ENCODE data around the gene SFXN5. TPM values are rescaled to one million over a fixed set of nuclear protein-coding genes. Genes with fewer than 3 reads are reported as not detected.

Gene SFXN5
- total RNA-seq, 1 experiment from 2014 or later, result 31.3 TPM

GRCh38 chr2:72968286-72968685 lies 103.2 kb downstream of the SFXN5 start:
- no TSS peak for BruUV-seq (replicated peaks)
- DNase-seq, result no peak
- Mint-ChIP-seq H3K27ac (ENCODE audit: unreplicated experiment) (no peak overlapping the region), H3K4me1 (ENCODE audit: low read depth, unreplicated experiment) (no peaks in the 10 kb centered on the region), H3K27me3 (ENCODE audit: insufficient read depth, unreplicated experiment) (no peaks in the 10 kb centered on the region), H3K9me3 (ENCODE audit: unreplicated experiment) (no peaks in the 10 kb centered on the region), H3K36me3 (ENCODE audit: insufficient read depth, unreplicated experiment) (no peaks in the 10 kb centered on the region), H3K4me3 (ENCODE audit: unreplicated experiment) (no peak overlapping the region)
- H3K27me3 ChIP-seq (replicated peaks; ENCODE audit: control insufficient read depth, insufficient read depth, low read length), result no peaks in the 10 kb centered on the region
- TF ChIP-seq, protein P1, sequence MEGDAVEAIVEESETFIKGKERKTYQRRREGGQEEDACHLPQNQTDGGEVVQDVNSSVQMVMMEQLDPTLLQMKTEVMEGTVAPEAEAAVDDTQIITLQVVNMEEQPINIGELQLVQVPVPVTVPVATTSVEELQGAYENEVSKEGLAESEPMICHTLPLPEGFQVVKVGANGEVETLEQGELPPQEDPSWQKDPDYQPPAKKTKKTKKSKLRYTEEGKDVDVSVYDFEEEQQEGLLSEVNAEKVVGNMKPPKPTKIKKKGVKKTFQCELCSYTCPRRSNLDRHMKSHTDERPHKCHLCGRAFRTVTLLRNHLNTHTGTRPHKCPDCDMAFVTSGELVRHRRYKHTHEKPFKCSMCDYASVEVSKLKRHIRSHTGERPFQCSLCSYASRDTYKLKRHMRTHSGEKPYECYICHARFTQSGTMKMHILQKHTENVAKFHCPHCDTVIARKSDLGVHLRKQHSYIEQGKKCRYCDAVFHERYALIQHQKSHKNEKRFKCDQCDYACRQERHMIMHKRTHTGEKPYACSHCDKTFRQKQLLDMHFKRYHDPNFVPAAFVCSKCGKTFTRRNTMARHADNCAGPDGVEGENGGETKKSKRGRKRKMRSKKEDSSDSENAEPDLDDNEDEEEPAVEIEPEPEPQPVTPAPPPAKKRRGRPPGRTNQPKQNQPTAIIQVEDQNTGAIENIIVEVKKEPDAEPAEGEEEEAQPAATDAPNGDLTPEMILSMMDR (IDR thresholded peaks at IDR 0.05; ENCODE audit: insufficient read depth in 1 of 2, low read depth in 1 of 2, low read length in 1 of 2, severe bottlenecking in 1 of 2, unreplicated experiment in 1 of 2), result no peak
- H3K9me3 ChIP-seq, result no peaks in the 10 kb centered on the region
- no peaks in the 10 kb centered on the region for H3K36me3 ChIP-seq (ENCODE audit: control insufficient read depth, insufficient read depth, low read length)
- POLR2A ChIA-PET, result no interaction called here
- no peak overlapping the region for H3K4me3 ChIP-seq (ENCODE audit: low read depth, low read length)
- CTCF ChIA-PET, result no interaction called here
- no peaks in the 10 kb centered on the region for H3K4me1 ChIP-seq
- intact Hi-C loops (cut with micrococcal nuclease; ENCODE audit: unreplicated experiment), result no loop called here

GRCh38 chr2:72965770-72966450 lies 105.6 kb downstream of the SFXN5 start:
- H3K27me3 ChIP-seq (replicated peaks; ENCODE audit: control insufficient read depth, insufficient read depth, low read length), result no peaks in the 10 kb centered on the region
- no peaks in the 10 kb centered on the region for H3K4me1 Mint-ChIP-seq (ENCODE audit: low read depth, unreplicated experiment)
- H3K4me3 ChIP-seq (ENCODE audit: low read depth, low read length), result no peak overlapping the region
- POLR2A ChIA-PET, result no interaction called here
- no peaks in the 10 kb centered on the region for H3K36me3 Mint-ChIP-seq (ENCODE audit: insufficient read depth, unreplicated experiment)
- no TSS peak for BruUV-seq (replicated peaks)
- no peak overlapping the region for H3K27ac Mint-ChIP-seq (ENCODE audit: unreplicated experiment)
- H3K9me3 Mint-ChIP-seq (ENCODE audit: unreplicated experiment), result no peaks in the 10 kb centered on the region
- CTCF ChIA-PET, result interaction anchor here (1.3 kb wide), 1 partner anchor 73 kb away, joined by 5 read pairs; no protein-coding TSS in a partner anchor
- no peak overlapping the region for H3K4me3 Mint-ChIP-seq (ENCODE audit: unreplicated experiment)
- H3K9me3 ChIP-seq, result no peaks in the 10 kb centered on the region
- DNase-seq, result no peak
- TF ChIP-seq, protein P1 (IDR thresholded peaks at IDR 0.05; ENCODE audit: insufficient read depth in 1 of 2, low read depth in 1 of 2, low read length in 1 of 2, severe bottlenecking in 1 of 2, unreplicated experiment in 1 of 2), result no peak
- no peaks in the 10 kb centered on the region for H3K4me1 ChIP-seq
- H3K36me3 ChIP-seq (ENCODE audit: control insufficient read depth, insufficient read depth, low read length), result no peaks in the 10 kb centered on the region
- H3K27me3 Mint-ChIP-seq (ENCODE audit: insufficient read depth, unreplicated experiment), result no peaks in the 10 kb centered on the region
- intact Hi-C loops (cut with micrococcal nuclease; ENCODE audit: unreplicated experiment), result no loop called here

DNA sequence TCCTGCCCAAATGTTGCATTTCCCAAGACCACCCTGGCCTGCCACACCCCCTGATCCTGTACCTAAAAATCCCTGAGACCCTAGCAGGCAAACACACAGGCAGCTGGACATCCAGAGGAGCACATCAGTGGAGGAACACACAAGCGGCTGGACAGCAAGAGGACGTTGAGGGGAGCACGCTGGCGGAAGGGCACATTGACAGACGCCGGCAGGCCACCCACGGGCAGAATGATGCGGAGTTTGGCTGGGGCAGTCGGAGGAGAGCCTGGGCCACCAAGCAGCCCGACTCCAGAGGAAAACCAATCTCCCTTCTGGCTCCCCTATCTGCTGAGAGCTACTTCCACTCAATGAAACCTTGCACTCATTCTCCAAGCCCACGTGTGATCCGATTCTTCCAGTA lies 106.5 kb downstream of the SFXN5 start:
- TF ChIP-seq, protein P1 (IDR thresholded peaks at IDR 0.05; ENCODE audit: insufficient read depth in 1 of 2, low read depth in 1 of 2, low read length in 1 of 2, severe bottlenecking in 1 of 2, unreplicated experiment in 1 of 2), result no peak
- Histone ChIP-seq H3K4me3 (ENCODE audit: low read depth, low read length) (no peak overlapping the region), H3K27me3 (replicated peaks; ENCODE audit: control insufficient read depth, insufficient read depth, low read length) (no peaks in the 10 kb centered on the region), H3K36me3 (ENCODE audit: control insufficient read depth, insufficient read depth, low read length) (no peaks in the 10 kb centered on the region), H3K9me3 (no peaks in the 10 kb centered on the region), H3K4me1 (no peaks in the 10 kb centered on the region)
- Mint-ChIP-seq H3K27me3 (ENCODE audit: insufficient read depth, unreplicated experiment) (no peaks in the 10 kb centered on the region), H3K27ac (ENCODE audit: unreplicated experiment) (no peak overlapping the region), H3K4me3 (ENCODE audit: unreplicated experiment) (no peak overlapping the region), H3K9me3 (ENCODE audit: unreplicated experiment) (no peaks in the 10 kb centered on the region), H3K4me1 (ENCODE audit: low read depth, unreplicated experiment) (no peaks in the 10 kb centered on the region), H3K36me3 (ENCODE audit: insufficient read depth, unreplicated experiment) (no peaks in the 10 kb centered on the region)
- intact Hi-C loops (cut with micrococcal nuclease; ENCODE audit: unreplicated experiment), result no loop called here
- POLR2A ChIA-PET, result no interaction called here
- DNase-seq, result no peak
- CTCF ChIA-PET, result interaction anchor here (1.3 kb wide), 1 partner anchor 72 kb away, joined by 5 read pairs; no protein-coding TSS in a partner anchor
- no TSS peak for BruUV-seq (replicated peaks)

Measured in Caco-2 (cell line).